Measurements from ENCODE around the gene SRSF1.
A peak's percentile ranks its signal among the peaks of the same experiment; 100 is the strongest.
"Not testable (repeated sequence)": the region's sequence is repeated elsewhere in the genome, so short reads cannot be mapped to it uniquely, and the experiment has no call there.

Gene SRSF1, protein sequence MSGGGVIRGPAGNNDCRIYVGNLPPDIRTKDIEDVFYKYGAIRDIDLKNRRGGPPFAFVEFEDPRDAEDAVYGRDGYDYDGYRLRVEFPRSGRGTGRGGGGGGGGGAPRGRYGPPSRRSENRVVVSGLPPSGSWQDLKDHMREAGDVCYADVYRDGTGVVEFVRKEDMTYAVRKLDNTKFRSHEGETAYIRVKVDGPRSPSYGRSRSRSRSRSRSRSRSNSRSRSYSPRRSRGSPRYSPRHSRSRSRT

DNA sequence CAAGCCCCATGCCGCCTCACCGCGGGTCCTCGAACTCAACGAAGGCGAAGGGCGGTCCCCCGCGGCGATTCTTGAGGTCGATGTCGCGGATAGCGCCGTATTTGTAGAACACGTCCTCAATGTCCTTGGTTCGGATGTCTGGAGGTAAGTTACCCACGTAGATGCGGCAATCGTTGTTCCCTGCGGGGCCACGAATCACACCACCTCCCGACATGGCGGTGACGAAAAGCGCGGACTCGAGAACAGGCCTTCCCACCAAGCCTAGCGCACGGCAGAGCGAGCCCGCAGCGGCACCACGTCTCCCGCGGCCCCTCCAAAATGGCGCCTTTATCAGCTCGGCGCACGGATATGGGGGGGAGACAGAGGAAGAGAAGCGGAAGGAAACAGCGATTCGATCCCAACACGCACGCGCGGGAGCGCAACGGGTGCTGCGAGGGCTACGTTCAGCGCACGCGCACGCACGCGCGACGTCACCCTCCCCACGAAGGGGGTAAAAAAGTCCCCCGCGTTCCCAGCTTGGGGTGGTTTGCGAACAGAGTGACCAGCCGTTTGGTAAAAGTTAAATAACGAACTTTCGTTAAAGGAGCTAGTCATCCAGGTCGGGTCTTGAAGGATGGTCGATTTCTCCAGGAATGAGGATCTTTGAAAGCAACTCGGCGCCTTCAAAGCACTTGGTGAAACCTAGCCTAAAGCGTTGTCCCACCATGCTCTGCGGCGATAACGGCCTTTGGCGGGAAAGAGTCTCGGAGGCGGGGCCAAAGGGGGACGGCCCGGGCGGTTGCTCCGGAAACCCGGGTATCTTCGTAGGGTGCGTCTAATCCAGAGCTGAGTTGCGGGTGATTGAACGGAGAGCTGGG is at the start of gene SRSF1:
Gene SRSF1, minus strand, starts transcription at position 323 of the 857 bp plus-strand sequence. Its CDS starts 109 bp downstream, at position 214.
- DNase-seq = peak; percentile 96

DNA sequence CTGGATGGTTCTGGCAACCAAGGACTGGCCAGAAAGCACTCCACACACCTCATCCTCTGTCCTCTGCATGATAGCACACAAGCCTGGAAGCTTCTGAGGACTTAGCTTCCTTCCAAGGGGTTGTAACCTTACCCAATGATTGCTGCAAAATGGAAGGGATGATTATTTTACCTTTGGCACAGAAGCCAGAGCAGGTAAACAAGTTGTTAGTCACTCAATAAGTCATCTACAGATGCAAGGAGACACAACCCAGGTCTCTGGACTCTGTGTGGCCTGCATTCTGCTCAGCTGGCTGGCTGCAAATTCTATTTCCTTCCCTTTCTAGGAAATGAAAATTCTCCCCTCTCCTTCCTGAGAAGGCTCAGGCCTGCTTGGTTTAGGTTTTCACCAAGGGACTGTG is 49.4 kb upstream of the SRSF1 start:
- DNase-seq = no peak

DNA sequence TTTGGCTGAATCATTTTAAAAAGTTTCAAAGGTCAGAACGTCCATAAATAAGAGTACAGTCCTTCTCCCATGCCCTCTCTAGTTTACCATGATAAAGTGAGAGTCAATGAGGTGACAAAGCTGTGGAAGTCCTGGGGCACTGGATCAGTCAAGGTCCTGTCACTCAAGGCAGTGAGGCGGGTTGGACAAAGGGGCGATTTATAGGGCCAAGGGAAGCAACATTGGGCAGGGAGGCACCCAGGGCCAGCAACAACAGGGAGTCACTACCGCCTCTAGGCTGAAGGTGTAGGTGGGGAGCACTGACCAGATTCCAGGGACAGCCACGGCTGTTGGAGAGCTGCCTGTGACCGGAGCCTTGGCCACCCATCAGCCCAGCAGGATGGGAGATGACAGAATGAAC is 47.6 kb upstream of the SRSF1 start:
- DNase-seq = no peak

DNA sequence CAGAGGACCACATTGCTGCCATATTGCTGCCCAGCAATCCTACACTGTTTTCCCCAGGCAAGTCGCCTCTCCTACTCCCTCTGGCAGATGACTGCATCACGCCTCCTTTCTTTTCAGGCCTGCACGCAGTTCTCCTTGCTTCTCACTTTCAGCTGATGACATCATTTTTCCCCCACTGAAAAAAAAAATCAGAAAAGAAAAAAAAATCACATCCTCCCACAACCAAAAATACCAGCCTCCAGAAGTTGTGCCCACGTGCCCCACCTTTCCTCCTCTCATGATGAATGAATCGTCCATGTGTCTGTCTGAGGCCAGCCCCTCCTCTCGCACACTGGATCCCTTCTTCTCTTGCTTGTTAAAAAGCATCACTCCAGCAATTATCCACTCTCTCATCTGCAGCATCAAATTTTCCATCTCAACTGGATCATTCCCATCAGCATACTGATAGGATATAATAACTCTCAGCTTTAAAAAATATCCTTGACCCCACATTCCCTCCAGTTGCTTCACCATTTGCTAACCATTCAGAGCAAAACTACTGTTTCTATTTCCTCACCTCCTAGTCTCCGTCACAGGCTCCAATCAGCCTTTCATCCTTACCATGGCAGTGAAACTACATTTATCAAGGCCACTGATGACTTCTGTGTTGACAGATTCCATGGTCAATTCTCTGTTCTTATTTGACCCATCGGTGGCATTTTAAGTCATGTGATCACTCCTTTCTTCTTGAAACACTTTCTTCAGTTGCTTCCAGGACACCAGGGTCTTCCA is 46.1 kb upstream of the SRSF1 start:
- DNase-seq = no peak

DNA sequence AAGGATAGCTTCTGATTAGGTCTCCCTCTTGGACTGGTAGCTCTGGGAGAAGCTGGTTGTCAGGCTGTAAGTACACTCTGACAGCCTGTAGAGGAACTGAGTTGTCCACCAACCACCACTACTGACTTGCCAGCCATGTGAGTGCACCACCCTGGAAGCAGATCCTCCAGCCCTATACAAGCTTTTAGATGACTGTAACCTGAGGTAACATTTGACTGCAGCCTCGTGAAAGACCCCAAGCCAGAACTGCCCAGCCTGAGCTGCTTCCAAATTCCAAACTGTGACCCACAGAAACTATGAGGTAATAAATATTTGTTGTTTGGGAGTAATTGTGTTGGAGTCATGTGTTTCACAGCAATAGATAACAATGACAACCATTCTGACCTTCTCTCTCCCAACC is 45.4 kb upstream of the SRSF1 start:
- no peak for DNase-seq

DNA sequence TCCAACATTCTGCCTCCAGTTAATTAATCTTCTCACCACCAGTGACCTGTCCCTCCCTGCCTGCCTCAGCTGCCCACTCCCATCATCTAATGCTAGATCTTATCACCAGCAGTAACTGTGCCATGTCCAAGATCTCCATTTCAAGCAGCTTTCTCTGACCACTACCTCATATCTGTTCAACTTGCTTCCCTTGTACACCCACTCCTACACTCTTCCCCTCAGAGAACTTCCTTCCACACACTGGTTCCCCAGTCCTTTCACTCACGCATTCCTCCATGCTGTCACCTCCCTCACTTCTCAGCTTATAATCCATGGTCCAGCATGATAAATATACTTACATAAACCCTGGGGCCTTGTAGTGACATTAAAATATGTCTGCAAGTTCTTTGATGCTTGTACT is 44.4 kb upstream of the SRSF1 start:
- no peak for DNase-seq

DNA sequence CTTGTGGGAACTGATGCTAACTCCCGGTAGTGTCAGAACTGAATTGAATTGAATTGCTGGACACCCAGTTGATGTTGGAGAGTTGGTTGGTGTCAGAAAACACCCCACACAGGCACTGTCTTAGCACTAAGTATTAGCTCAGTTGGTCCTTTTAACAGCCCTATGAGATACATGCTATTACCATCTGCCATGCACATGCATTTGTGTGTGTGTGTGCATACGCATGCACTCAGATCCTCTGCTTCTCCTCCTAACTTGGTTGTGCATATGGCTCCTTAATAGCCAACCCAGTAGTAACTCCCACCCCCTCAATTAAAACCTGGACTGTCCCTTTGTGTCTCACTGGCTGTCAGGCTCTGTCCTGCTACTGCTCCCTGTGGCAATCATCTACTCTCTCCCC is 43.9 kb upstream of the SRSF1 start:
- no peak for DNase-seq

DNA sequence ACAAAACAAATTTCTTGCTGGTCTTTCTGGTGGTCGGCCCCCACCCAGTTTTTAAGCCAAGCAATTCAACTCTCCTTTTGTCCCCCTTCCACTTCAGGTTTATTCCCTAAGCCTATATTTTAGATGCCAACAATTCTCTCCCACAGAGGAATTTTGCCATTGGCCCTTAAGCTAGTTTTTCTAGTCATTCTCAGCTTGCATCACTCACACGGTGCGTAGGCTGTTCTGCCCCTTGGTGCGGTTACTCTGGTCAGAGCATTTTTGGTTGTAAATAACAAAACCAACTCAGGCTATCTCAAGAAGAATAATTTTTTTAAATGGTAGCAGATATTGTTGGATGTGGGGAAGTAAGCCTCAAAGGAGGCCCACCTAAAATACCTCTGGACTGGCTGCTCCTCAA is 42.5 kb upstream of the SRSF1 start:
- no peak for DNase-seq

DNA sequence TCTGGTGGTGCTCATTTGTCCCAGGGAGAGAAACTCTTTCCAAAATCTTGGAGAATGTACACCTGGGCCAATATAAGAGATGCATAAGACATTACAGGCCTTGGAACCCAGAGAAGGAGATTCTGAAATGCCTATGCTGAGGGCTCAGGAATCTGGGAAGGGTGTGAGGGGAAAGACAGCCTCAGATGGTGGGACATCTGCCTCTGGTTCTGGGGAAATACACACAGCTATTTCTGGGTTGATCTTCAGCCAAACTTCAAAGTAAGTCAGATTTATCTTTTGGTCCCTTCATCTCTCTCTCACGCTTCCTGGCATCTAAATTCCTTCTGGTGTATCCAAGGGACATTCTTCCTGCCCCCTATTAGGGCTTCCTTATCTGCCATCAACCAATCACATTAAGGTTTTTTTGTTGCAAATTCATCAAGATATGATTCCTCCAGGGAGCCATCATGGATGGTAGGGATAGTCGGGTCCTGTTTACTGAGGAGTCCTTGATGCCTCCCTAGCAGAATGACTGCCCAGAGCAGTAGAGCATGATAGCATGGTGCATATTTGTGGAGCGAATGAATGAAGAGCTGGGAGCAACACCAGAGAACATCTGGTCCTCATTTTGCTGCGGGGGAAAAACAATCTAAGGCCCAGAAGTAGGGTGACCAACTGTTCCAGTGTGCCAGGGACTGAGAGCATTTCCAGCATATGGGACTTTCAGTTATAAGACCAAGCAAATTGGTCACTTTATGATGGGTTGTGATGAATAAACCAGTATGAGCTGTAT is 40.5 kb upstream of the SRSF1 start:
- DNase-seq = no peak

DNA sequence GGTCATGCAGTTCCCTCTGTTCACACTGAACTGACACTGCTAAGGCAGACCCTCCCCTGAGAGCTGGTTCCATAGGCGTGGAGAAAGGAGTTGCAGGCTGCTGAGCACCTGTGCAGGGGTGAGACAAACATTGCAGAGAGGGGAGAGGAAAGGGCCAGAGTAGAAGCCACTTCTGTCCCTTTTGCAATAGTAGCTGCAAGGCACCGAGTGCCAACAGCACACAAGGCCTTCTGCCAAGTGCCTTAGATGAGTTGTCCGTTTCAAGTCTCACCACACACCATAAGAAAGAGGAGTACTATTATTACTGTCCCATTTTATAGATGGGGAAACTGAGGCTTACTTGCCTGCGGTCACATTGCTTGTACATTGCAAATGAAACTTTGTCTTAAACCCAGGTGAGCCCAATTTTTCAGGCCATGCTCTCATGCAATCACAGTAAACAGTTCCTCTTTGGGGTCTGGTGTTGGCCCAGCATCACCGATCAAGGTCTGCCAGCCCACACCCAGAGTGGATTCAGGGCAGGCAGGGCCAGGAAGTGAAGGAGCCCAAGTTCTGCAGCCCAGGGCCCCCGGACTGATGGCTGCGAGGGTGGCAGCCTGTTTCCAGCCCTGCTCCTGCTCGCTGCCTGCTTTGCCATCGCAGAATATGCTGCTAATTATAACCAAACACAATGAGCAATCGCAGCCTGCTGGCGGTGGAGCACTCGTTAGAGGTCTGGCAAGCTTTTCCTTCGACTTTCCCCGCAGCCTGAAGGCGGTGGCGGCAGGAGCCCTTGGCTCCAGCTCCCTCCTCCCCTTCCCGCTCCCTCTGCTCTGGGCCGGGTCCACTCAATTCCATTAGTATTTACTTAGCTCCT is 39.4 kb upstream of the SRSF1 start:
- DNase-seq = no peak

DNA sequence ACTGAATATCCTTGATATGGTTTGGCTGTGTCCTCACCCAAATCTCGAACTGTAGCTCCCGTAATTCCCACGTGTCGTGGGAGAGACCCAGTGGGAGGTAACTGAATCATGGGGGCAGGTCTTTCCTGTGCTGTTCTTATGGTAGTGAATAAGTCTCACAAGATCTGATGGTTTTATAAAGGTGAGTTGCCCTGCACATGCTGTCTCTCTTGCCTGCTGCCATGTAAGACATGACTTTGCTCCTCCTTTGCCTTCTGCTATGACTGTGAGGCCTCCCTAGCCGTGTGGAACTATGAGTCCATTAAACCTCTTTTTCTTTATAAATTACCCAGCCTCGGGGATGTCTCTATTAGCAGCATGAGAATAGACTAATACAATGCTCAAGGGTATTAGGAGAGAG is 37.2 kb upstream of the SRSF1 start:
- DNase-seq = not testable (repeated sequence)

DNA sequence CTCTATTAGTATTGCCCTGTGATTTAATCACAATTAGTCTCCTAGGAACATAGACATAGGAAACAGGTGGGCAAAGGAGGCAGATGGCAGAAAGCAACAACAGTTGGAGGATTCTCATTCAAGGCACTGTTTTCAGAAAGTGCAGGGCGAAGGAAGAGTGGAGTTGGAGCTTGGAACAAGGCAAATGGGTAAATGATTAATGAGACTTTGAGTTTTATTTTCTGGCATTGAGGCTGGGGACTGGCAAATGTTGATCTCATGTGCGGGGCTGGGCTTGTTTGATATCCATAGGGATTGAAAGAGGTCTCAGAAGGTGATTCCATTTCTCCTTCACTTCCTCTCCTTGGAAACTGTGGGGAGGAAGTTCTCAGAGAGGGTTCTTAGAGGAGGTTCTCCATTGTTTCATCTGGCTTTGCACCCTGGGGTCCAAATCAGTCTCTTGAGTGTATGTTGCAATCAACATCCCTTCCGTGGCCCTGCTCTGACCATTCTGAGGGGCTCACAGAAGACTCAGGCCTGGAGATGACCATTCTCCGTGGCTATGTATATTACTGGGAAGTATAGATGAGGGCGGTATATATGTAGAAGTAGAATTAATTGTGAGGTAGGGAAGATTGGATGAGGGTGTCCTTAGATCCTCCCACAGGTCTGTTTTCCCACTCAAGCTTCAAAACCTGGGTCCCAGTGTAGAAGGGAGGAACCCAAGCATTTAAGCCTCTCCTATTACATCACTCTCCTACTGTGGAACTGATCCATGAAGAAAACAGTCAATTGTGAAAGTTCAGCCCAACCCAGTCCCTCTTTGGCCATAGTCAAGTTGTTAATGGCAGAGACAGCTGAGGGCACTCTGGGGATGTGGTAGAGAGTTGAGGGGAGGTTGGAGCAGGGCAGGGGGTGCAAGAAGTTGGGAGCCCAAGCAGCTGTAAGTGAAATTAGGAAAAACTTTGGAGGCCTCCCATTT is 36.5 kb upstream of the SRSF1 start:
- DNase-seq = no peak

DNA sequence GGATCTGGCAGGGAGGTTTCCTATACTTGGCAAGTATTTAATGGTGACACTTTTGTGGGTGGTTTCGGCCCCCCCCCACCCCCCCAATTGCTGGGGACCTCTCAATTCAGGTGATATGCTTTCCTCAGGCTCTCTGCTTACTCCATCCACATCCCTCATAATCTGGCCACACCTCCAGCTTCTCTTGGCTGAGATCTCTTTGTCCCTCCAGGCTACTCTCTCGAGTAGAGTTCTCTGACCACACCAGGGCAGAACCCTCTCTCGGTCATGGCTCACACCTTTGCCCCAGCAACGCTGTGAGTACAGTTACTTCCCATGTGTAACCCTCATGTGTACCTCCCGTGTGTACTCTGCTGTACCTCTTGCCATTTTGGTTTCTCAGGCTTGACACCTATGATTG is 34.1 kb upstream of the SRSF1 start:
- no peak for DNase-seq

DNA sequence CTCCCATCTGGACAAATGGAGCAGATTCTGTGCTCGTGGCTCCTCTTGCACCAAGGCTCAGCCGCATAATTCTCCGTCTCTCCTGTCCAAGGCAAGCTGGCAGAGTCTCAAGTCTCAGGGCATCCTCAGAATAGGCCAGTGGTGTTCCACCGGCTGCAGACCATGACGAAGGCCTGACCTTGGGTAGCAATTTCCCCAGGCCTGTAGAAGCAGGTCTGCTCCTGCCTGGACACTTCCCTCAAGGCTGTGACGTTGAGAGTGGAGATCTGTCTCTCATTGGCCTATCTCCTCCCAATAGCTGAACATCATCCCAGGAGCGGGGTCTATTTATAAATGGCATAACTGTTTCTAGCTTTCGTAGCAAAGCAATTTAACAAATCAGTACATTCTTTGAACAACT is 33.3 kb upstream of the SRSF1 start:
- DNase-seq = no peak

DNA sequence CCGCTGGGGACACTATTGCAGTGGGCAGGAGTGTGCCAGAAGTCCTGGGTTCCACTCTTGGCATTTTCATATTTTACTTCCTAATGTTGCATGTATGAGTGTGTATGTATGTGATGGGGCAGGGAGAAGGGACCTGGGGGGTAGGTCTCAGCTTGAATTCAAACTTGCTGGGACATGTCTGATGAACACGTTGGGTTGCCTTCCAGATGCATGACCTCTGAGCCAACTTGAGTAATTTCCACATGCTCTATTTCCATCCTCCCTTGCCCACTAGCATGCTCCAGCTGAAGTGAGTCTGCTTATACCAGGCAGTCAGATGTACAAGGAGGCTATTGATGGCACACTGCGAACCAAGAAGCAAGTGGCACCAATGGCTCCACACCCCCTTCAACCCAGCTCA is 32.9 kb upstream of the SRSF1 start:
- DNase-seq = no peak

DNA sequence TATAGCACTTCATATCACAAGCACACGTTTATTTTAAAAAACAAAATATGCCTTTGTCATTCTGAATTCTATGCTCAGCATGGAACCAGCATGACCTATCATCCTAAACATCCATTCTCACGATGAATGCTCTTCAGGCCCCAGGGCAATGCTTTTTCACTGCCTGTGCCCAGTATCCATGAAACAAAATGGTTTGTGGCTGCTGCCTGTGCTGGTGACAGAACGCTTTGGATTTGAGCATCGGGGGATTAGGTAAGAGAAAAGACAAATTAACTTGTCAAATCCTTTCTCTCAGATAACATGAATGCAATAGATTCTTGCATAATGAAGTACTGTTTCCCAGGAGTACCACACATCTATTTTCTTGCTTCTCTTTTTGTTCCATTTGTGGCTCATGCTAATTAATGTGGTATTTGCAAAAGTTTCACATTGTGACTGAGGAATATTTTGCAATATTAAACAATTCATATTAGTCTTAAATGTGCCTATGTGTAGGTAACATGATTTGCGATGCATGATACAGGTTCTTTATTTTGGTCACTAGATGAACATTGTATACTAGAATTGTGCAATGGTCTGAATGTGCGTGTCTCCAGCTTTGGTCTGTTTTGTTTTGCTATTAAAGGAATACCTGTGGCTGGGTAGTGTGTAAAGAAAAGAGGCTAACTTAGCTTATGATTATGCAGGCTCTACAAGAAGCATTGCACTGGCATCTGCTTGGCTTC is 25.8 kb upstream of the SRSF1 start:
- no peak for DNase-seq

DNA sequence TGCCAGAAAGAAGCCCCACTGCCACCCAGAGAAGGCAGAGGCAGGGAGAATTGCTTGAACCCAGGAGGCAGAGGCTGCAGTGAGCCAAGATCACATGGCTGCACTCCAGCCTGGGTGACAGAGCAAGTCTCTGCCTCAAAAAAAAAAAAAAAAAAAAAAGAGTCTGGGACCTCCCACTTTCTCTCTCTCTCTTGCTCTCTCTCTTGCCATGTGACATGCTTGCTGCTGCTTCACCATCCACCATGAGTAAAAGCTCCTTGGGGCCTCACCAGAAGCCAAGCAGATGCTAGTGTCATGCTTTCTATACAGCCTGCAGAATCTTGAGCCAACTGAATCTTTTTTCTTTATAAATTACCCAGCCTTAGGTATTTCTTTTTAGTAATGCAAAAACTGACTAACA is 21.5 kb upstream of the SRSF1 start:
- no peak for DNase-seq

DNA sequence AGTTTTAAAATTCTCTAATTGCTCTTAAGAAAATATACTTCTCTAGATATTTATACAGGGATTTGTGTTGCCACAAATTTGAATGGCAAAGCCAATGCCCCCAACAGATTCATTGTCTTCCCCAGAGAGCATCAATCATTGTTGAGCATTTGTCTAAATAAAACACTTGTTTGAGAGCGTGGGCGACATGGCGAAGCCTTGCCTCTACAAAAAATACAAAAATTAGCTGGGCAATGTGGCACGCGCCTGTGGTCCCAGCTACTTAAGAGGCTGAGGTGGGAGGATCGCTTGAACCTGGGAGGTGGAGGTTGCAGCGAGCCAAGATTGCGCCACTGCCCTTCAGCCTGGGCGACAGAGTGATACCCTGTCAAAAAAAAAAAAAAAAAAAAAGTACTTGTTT is 13.4 kb upstream of the SRSF1 start:
- no peak for DNase-seq

DNA sequence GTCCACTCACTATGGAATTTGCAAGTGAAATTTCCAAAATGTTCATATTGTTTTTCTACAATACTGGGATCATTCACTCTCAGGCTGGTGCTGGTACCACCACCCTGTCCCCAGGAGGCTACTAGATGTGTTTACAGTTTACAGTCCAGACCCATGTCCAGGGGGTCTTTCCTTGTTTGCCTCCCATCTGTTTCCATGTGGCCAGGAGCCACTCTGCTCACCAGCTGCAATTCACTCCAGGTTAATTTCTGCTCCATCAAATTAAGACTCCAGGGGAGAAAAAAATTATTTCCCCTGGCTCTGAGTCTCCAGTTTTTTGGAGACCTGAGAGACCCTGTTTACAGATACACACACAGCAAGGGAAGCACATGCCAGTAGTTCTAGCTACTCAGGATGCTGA is 12.5 kb upstream of the SRSF1 start:
- no peak for DNase-seq

DNA sequence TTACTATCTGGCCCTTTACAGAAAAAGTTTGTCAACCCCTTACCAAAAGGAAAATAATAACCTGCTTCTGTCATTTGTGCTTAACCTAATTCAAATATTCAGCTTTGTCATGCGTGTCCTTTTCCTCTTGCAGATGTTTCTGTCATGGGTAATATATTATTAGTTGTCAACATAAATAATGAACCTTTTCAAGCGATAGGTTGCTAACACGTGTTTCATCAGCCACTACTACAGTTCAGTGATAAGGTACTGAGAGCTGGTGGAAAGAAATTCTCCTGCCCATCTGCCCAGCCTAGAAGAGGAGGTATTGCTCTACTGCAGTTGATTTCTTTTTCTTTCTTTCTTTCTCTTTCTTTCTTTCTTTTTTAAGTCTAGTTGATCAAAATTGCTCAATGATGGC is 12.0 kb upstream of the SRSF1 start:
- no peak for DNase-seq

All from NCI-H226 (cell line).